Mesothelial cell of epicardium (in vitro differentiated cells): ENCODE results near the gene PPP3R1. TPM values are rescaled to one million over a fixed set of nuclear protein-coding genes. Genes with fewer than 3 reads are reported as not detected.

ENCODE experiments used
- DNase-seq, 2 experiments: peaks; one replicate each; pipeline ENCODE4 v3.0.0; 2021; ENCODE audit warnings: low spot score in 2 of 2; ENCODE audit not compliant: unreplicated experiment in 2 of 2
- H3K27ac Mint-ChIP-seq: 2 replicates; pipeline ENCODE4 v1.8.0; 2021; ENCODE audit warnings: mixed read lengths
- H3K27me3 Mint-ChIP-seq: 2 replicates; pipeline ENCODE4 v1.8.0; 2021; ENCODE audit warnings: low read depth, mixed read lengths
- H3K36me3 Mint-ChIP-seq: 2 replicates; pipeline ENCODE4 v1.8.0; 2021; ENCODE audit warnings: mixed read lengths
- H3K4me1 Mint-ChIP-seq: 2 replicates; pipeline ENCODE4 v1.8.0; 2021; ENCODE audit warnings: mixed read lengths
- H3K4me3 Mint-ChIP-seq: 2 replicates; pipeline ENCODE4 v1.8.0; 2021; ENCODE audit warnings: mild to moderate bottlenecking, moderate library complexity, mixed read lengths
- H3K9me3 Mint-ChIP-seq: 2 replicates; pipeline ENCODE4 v1.8.0; 2021; ENCODE audit warnings: mixed read lengths
- total RNA-seq: library from RNA; stranded (reverse); gene quantifications from 3 replicates; pipeline ENCODE4 v1.2.1, GENCODE V29; 2021
- TF ChIP-seq, protein P1 (sequence below): fragments of 200-600 bp; sonication (generic); IDR thresholded peaks from one replicate; pipeline ENCODE4 v1.5.0; 2021; ENCODE audit warnings: antibody characterized with exemption; ENCODE audit not compliant: unreplicated experiment

The PPP3R1 gene, protein sequence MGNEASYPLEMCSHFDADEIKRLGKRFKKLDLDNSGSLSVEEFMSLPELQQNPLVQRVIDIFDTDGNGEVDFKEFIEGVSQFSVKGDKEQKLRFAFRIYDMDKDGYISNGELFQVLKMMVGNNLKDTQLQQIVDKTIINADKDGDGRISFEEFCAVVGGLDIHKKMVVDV
- total RNA-seq: 58.2 to 64.6 TPM (median 62.8 TPM) in 3 replicates

DNA sequence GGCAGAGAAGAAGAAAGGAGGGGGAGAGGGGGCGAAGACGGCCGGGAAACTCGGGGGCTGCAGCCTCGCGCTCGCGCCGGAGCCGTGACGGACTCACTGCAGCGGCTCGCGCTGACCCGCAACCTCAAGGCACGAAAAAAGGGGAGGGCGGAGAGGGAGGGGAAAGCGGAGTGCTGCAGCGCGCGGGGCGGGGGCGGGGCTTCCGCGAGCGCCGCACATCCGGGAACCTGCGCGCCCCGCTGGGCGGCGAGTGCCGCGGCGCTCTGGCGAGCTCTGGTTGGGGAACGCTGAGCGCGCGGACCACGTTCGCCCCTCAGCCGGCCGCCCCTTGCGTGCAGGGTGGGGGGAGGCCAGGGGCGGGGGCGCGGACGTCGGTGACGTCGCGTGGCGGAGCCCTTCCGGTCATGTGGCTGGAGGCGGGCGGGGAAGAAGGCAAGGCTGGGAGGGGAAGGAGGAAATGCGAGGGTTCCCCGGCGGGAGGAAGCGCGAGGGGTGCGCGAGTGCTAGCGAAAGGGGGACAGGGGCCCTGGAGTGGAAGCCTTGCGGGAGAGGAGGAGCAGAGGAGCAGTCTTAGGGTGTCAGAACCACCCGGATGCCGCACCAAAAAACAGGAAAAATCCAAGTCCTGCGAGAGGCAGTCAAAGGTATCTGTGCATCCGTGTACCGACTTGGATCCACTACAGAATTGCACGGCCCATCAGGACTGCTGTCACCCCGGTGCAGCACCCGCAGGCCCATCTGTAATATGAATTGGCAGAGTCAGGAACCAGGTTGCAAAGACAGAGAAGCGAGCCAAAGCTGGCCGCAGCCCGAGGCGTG is at the start of gene PPP3R1:
Gene PPP3R1 (minus strand): TSS at position 133 of the 819 bp plus-strand sequence. CDS start 405 bp downstream, outside the sequence.
- H3K27me3 Mint-ChIP-seq: no peaks in the 10 kb centered on the region
- H3K9me3 Mint-ChIP-seq: no peaks in the 10 kb centered on the region
- peak; percentile 89 to 94 for DNase-seq
- peaks cover 23% of the 10 kb centered on the region for H3K4me1 Mint-ChIP-seq
- H3K36me3 Mint-ChIP-seq: no peaks in the 10 kb centered on the region
- H3K27ac Mint-ChIP-seq: peak within 1 kb of the TSS; percentile 99
- TF ChIP-seq, protein P1, sequence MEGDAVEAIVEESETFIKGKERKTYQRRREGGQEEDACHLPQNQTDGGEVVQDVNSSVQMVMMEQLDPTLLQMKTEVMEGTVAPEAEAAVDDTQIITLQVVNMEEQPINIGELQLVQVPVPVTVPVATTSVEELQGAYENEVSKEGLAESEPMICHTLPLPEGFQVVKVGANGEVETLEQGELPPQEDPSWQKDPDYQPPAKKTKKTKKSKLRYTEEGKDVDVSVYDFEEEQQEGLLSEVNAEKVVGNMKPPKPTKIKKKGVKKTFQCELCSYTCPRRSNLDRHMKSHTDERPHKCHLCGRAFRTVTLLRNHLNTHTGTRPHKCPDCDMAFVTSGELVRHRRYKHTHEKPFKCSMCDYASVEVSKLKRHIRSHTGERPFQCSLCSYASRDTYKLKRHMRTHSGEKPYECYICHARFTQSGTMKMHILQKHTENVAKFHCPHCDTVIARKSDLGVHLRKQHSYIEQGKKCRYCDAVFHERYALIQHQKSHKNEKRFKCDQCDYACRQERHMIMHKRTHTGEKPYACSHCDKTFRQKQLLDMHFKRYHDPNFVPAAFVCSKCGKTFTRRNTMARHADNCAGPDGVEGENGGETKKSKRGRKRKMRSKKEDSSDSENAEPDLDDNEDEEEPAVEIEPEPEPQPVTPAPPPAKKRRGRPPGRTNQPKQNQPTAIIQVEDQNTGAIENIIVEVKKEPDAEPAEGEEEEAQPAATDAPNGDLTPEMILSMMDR: no peak
- peak within 1 kb of the TSS; percentile 95 for H3K4me3 Mint-ChIP-seq

GRCh38 chr2:68295516-68295915 is 43.2 kb upstream of the PPP3R1 start:
- H3K4me1 Mint-ChIP-seq: peaks cover 2% of the 10 kb centered on the region
- no peak overlapping the region for H3K27ac Mint-ChIP-seq
- no peak overlapping the region for H3K4me3 Mint-ChIP-seq
- TF ChIP-seq, protein P1: no peak
- H3K9me3 Mint-ChIP-seq: no peaks in the 10 kb centered on the region
- no peaks in the 10 kb centered on the region for H3K27me3 Mint-ChIP-seq
- no peak for DNase-seq
- no peaks in the 10 kb centered on the region for H3K36me3 Mint-ChIP-seq

DNA sequence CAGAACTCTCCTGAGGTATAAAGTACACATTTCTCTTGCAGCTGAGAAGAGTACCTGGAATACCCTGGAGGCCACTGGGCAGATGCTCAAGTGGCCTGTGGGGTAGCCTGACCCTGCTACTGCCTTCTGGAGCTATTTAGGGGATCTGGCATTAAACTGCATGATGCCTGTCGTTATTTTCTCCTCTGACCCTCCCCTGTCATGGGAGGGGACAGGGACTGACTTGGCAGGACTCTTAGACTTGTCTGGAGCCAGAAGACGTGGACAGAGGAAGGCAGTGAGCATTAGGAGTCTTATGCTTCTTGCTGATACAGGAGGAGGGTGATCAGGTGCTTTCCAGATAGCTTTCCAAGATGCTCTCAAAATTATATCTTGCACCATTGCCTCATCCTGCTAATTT is 42.6 kb upstream of the PPP3R1 start:
- DNase-seq: no peak
- no peaks in the 10 kb centered on the region for H3K36me3 Mint-ChIP-seq
- H3K27ac Mint-ChIP-seq: no peak overlapping the region
- H3K4me3 Mint-ChIP-seq: no peak overlapping the region
- TF ChIP-seq, protein P1: no peak
- no peaks in the 10 kb centered on the region for H3K27me3 Mint-ChIP-seq
- no peaks in the 10 kb centered on the region for H3K9me3 Mint-ChIP-seq
- H3K4me1 Mint-ChIP-seq: peaks cover 2% of the 10 kb centered on the region

DNA sequence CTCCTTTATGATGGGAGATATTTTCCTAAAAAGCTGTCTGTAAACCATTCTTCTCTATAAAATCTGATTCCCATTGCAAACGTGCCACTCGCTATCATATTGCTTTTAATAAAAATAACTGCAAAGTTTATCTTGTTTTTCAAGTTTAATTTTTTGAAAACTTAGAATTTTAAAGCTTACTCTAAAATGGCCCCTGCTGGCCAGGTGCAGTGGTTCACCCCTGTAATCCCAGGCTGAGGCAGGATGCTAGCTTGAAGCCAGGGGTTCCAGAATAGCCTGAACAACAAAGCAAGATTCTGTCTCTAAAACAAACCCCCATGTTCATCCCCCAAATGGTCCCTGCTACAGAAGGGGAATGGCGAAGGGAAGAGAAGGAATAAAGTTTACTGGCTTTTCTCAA is 41.9 kb upstream of the PPP3R1 start:
- H3K27me3 Mint-ChIP-seq: no peaks in the 10 kb centered on the region

DNA sequence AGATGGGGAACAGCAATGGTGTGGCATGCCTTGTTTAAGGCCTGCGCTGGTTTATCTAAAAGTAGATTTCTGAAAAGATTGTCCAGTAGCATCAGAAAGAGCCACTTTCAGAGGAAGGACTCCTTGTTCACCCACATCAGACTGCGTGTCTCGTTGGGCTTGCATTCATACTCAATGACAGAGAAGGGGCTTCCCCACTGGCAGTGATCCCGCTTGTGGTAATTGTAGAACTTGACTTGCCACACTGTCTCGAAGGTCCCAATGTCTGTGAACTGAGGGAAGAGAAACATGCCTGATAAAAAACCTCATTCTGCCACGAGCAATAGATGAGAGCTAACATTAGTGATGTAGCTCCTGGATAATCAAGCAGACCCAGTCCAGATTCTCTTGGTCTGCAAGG is 41.4 kb upstream of the PPP3R1 start:
- H3K27ac Mint-ChIP-seq: no peak overlapping the region

More for the DNA sequence above, 41.9 kb upstream of the PPP3R1 start:
- no peaks in the 10 kb centered on the region for H3K9me3 Mint-ChIP-seq
- no peak overlapping the region for H3K27ac Mint-ChIP-seq
- no peaks in the 10 kb centered on the region for H3K36me3 Mint-ChIP-seq
- H3K4me1 Mint-ChIP-seq: peaks cover 2% of the 10 kb centered on the region
- TF ChIP-seq, protein P1: no peak
- no peak overlapping the region for H3K4me3 Mint-ChIP-seq
- no peak for DNase-seq

More for the DNA sequence above, 41.4 kb upstream of the PPP3R1 start:
- DNase-seq: no peak
- TF ChIP-seq, protein P1: no peak
- Mint-ChIP-seq H3K9me3 (no peaks in the 10 kb centered on the region), H3K4me1 (peaks cover 2% of the 10 kb centered on the region), H3K27me3 (no peaks in the 10 kb centered on the region), H3K36me3 (no peaks in the 10 kb centered on the region), H3K4me3 (no peak overlapping the region)
